Activated T-cell treated with anti-CD3 and anti-CD28 coated beads, Interleukin-2, amount 50 U/mL, for 72 hours (primary cell): ENCODE data around the gene CLCN4. TPM values are rescaled to one million over a fixed set of nuclear protein-coding genes. Genes with fewer than 3 reads are reported as not detected.
A peak's percentile ranks its signal among the peaks of the same experiment; 100 is the strongest.

Experiments used
- ATAC-seq, 2 donors: fragments of 150-1000 bp; cut with Tn5 transposase; replicated peaks in 1 of 2; 2 replicates each; pipeline ENCODE4 v1.10.0; 2021; ENCODE audit warnings: moderate library complexity in 2 of 2, mild to moderate bottlenecking in 1 of 2
- DNase-seq, 2 donors: peaks; one replicate each; pipeline ENCODE4 v3.0.0; 2021 to 2022; ENCODE audit warnings: mixed read lengths in 1 of 2
- H3K27ac Mint-ChIP-seq: one replicate; pipeline ENCODE4 v1.8.0; 2022; ENCODE audit warnings: mild to moderate bottlenecking, moderate library complexity, mixed read lengths
- H3K27me3 Mint-ChIP-seq: one replicate; pipeline ENCODE4 v1.8.0; 2022; ENCODE audit warnings: low read depth, mixed read lengths
- H3K36me3 Mint-ChIP-seq, 2 donors: one replicate each; pipeline ENCODE4 v1.8.0; 2022; ENCODE audit warnings: mixed read lengths in 2 of 2, mild to moderate bottlenecking in 1 of 2; ENCODE audit not compliant: insufficient read depth in 2 of 2
- H3K4me1 Mint-ChIP-seq: one replicate; pipeline ENCODE4 v1.8.0; 2022; ENCODE audit warnings: low read depth, mixed read lengths
- H3K4me3 Mint-ChIP-seq, 2 donors: one replicate each; pipeline ENCODE4 v1.8.0; 2022; ENCODE audit warnings: mild to moderate bottlenecking in 2 of 2, mixed read lengths in 2 of 2, moderate library complexity in 2 of 2
- H3K9me3 Mint-ChIP-seq, 2 donors: one replicate each; pipeline ENCODE4 v1.8.0; 2022; ENCODE audit warnings: mixed read lengths in 2 of 2
- total RNA-seq, 2 donors: library from RNA; stranded (reverse); gene quantifications; one replicate each; pipeline ENCODE4 v1.2.3, GENCODE V29; 2022

CLCN4 gene
- under 1 TPM; 0.02 to 0.19 TPM for total RNA-seq

GRCh38 chrX:10156199-10157031, at the start of gene CLCN4:
TSS of gene CLCN4 (plus strand) at chrX:10156975. CDS start at chrX:10185033, 28,058 bp downstream.
- DNase-seq, result no peak
- Mint-ChIP-seq H3K9me3 (no peaks in the 10 kb centered on the region), H3K27ac (no peak within 1 kb of the TSS)

DNA sequence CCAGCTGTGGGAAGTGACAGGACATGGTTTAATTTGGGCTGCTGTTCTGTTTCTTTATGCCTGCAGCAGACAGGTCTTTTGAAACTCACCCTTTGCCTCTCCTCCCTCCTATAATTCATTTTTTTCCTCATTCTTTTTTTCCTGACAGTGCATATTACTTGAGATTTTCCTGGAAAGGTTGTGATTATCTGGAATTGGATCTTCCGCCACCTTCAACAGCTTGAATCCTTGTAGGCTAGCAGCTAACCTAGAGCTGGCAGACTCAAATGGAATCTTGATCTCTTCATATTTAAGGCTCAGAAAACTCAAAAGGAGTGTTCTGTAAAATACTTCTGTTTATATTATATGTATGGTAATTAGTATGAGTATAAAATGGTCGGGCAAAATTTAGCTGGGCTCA, 49.3 kb upstream of the CLCN4 start:
- H3K27me3 Mint-ChIP-seq, result peaks cover 7% of the 10 kb centered on the region
- DNase-seq (no peak), ATAC-seq (no peak)
- peaks cover 2 to 3% of the 10 kb centered on the region in 2 donors for H3K36me3 Mint-ChIP-seq
- H3K4me1 Mint-ChIP-seq, result peaks cover 60% of the 10 kb centered on the region
- no peak overlapping the region for H3K27ac Mint-ChIP-seq
- no peaks in the 10 kb centered on the region for H3K9me3 Mint-ChIP-seq
- H3K4me3 Mint-ChIP-seq, result peak overlapping the region in 1 of 2 donors; percentile 74

More at GRCh38 chrX:10156199-10157031, at the start of gene CLCN4:
- Mint-ChIP-seq H3K27me3 (peaks cover 72% of the 10 kb centered on the region), H3K4me3 (peak within 1 kb of the TSS; percentile 51 to 55), H3K36me3 (no peaks in the 10 kb centered on the region), H3K4me1 (peaks cover 13% of the 10 kb centered on the region)
- peak in 1 of 2 donors; percentile 41 for ATAC-seq

- ATAC-seq, result no peak
- H3K36me3 Mint-ChIP-seq, result peaks cover 2 to 3% of the 10 kb centered on the region in 2 donors
- H3K4me1 Mint-ChIP-seq, result peaks cover 67% of the 10 kb centered on the region
- peak overlapping the region; percentile 57 for H3K27ac Mint-ChIP-seq
- no peaks in the 10 kb centered on the region for H3K9me3 Mint-ChIP-seq
- peaks cover 7% of the 10 kb centered on the region for H3K27me3 Mint-ChIP-seq
- no peak for DNase-seq
- peak overlapping the region in 1 of 2 donors; percentile 22 for H3K4me3 Mint-ChIP-seq
Measured at GRCh38 chrX:10108288-10108687, 48.5 kb upstream of the CLCN4 start.

DNA sequence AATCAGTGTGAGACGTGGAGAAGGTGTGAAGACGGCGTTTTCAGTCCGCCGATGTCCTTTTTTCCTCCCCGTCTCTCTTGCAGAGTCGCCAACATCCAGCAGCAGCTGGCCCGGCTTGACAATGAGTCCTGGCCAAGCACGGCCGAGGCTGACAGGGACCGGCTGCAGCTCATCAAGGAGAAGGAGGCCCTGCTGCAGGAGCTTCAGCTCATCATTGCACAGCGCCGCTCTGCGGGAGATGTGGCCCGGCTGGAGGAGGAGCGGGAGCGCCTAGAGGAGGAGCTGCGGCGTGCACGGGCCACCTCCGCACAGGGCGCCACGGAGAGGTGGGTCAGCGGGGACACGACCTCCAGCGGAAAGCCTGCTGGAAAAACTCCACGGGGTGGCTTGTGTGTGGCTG, 47.1 kb upstream of the CLCN4 start:
- peak overlapping the region; percentile 66 to 74 for H3K4me3 Mint-ChIP-seq
- H3K36me3 Mint-ChIP-seq, result peaks cover 2 to 3% of the 10 kb centered on the region in 2 donors
- H3K27ac Mint-ChIP-seq, result peak overlapping the region; percentile 42
- no peak for DNase-seq
- H3K27me3 Mint-ChIP-seq, result peaks cover 7% of the 10 kb centered on the region
- H3K4me1 Mint-ChIP-seq, result peaks cover 69% of the 10 kb centered on the region
- no peaks in the 10 kb centered on the region for H3K9me3 Mint-ChIP-seq
- ATAC-seq, result no peak

DNA sequence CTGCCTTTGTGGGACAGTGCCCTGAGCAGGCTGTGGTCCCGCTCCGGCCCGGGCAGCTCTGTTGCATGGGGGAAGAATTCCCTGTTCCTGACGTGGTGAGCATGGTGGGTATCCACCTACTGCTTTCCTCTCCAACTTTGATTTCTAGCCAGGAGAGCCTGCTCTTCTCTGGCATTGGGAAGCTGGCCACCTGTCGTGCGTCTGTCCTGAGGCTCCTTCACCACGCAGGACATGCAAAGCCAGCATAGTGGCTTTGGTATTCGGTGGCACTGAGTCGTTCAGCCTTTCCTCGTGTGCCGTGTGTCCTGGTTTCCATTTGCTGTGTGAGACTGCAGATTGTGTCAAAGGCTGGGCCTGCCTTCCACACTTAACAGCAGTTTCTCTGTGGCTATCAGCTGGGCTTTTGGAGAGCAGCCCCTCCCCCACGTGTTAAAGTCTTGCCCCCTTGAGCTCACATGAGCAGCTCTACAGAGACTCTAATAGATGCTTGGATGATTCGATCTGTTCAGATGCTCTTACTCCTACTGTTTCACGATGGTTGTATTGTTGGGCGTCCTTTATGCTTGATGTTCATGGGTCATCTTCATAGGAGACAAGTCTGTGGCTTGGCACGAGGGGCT, 46.3 kb upstream of the CLCN4 start:
- Mint-ChIP-seq H3K36me3 (peaks cover 2 to 3% of the 10 kb centered on the region in 2 donors), H3K27me3 (peaks cover 7% of the 10 kb centered on the region), H3K4me1 (peaks cover 69% of the 10 kb centered on the region), H3K4me3 (peak overlapping the region; percentile 83 to 92), H3K9me3 (no peaks in the 10 kb centered on the region), H3K27ac (peak overlapping the region; percentile 71)
- DNase-seq (no peak), ATAC-seq (no peak)

DNA sequence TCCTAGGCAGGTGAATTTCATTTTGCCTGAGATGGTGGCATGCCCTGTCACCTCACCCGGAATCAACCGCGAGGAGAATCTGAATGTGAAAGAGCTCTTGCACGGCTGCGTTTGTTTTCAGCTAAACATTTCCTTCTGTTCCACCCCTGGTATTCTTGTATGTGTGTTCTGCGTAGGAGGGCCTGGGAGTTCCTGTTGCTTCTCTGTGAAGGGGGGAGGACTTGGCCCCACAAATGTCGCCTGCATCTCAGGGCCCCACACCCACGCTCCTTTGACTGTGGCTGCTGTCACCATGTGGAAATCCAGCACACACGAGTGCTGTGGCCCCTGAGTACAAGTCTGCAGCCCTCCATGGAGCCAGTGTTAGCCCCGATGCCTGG, 45.8 kb upstream of the CLCN4 start:
- Mint-ChIP-seq H3K4me1 (peaks cover 69% of the 10 kb centered on the region), H3K27me3 (peaks cover 7% of the 10 kb centered on the region), H3K27ac (peak overlapping the region; percentile 71), H3K36me3 (peaks cover 2 to 3% of the 10 kb centered on the region in 2 donors), H3K9me3 (no peaks in the 10 kb centered on the region), H3K4me3 (peak overlapping the region; percentile 83 to 92)
- ATAC-seq (peak; percentile 64 to 69), DNase-seq (peak; percentile 64 to 71)

GRCh38 chrX:10111364-10112148, 45.2 kb upstream of the CLCN4 start:
- ATAC-seq (peak; percentile 70 to 71), DNase-seq (peak; percentile 60 to 64)
- Mint-ChIP-seq H3K4me1 (peaks cover 64% of the 10 kb centered on the region), H3K27ac (peak overlapping the region; percentile 78), H3K27me3 (peaks cover 7% of the 10 kb centered on the region), H3K4me3 (peak overlapping the region; percentile 83 to 92), H3K36me3 (peaks cover 2 to 3% of the 10 kb centered on the region in 2 donors), H3K9me3 (no peaks in the 10 kb centered on the region)

DNA sequence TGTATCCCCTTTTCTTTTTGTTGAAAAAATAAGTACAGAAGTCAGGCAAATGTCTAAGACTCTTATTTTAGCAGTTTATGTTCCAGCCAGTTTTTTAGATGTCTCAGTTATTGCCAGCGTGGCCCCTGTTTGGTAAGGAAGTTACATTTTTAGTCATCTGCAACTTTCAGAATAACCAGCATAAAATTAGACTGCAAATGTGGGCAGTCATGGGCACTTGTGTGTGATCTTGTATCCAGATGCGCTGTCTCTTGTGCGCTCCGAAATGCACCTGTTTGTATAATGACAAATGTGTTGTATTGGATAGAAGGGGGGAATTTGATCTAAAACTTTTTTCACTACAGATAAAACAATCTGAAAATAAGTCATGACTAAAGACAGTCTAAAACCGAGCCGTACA, 44.3 kb upstream of the CLCN4 start:
- ATAC-seq, result peak; percentile 10 to 28
- Mint-ChIP-seq H3K4me3 (peak overlapping the region; percentile 47 to 76), H3K27ac (no peak overlapping the region)

GRCh38 chrX:10115082-10115481, 41.7 kb upstream of the CLCN4 start:
- no peaks in the 10 kb centered on the region for H3K9me3 Mint-ChIP-seq
- no peak overlapping the region for H3K4me3 Mint-ChIP-seq
- no peaks in the 10 kb centered on the region for H3K27me3 Mint-ChIP-seq
- peaks cover 48% of the 10 kb centered on the region for H3K4me1 Mint-ChIP-seq
- no peak for DNase-seq
- H3K27ac Mint-ChIP-seq, result no peak overlapping the region
- peaks cover 2 to 5% of the 10 kb centered on the region in 2 donors for H3K36me3 Mint-ChIP-seq
- no peak for ATAC-seq

More for the DNA sequence above, 44.3 kb upstream of the CLCN4 start:
- H3K9me3 Mint-ChIP-seq, result no peaks in the 10 kb centered on the region
- peaks cover 54% of the 10 kb centered on the region for H3K4me1 Mint-ChIP-seq
- peak in 1 of 2 donors; percentile 23 for DNase-seq
- peaks cover 7% of the 10 kb centered on the region for H3K27me3 Mint-ChIP-seq
- H3K36me3 Mint-ChIP-seq, result peaks cover 2 to 3% of the 10 kb centered on the region in 2 donors

- DNase-seq (no peak), ATAC-seq (no peak)
- Mint-ChIP-seq H3K4me1 (peaks cover 39% of the 10 kb centered on the region), H3K9me3 (no peaks in the 10 kb centered on the region), H3K27me3 (no peaks in the 10 kb centered on the region), H3K4me3 (no peak overlapping the region), H3K27ac (no peak overlapping the region), H3K36me3 (peaks cover 0 to 2% of the 10 kb centered on the region in 2 donors)
Measured at GRCh38 chrX:10117301-10117700, 39.5 kb upstream of the CLCN4 start.

DNA sequence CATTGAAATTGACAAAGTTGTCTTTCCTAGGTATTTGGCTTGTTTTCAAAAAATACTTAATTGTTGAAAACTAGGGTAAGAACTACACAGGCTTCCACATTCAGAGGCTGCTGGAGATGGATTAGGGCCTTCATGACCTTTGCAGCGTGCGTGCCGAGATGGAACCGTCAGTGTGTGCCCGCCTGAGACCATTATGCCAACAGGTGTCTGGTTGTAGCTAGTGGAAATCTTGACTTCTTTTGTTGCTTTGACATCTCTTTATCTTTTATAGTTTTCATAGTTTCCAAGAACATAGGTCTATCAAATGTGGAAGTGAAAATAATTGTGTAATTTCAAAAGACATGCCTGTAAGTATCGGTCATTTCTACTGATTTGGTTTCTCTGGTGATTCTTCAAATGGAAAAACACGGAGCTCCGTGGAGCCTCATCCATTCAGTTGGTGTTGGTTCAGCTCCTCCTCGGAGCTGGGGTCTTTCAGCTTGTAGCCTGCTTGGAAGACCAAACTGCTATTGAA, 38.9 kb upstream of the CLCN4 start:
- Mint-ChIP-seq H3K4me1 (peaks cover 36% of the 10 kb centered on the region), H3K36me3 (peaks cover 0 to 2% of the 10 kb centered on the region in 2 donors), H3K27ac (no peak overlapping the region), H3K4me3 (no peak overlapping the region), H3K27me3 (no peaks in the 10 kb centered on the region), H3K9me3 (no peaks in the 10 kb centered on the region)
- DNase-seq (no peak), ATAC-seq (no peak)

- DNase-seq (no peak), ATAC-seq (no peak)
- no peak overlapping the region for H3K27ac Mint-ChIP-seq
- peaks cover 0 to 2% of the 10 kb centered on the region in 2 donors for H3K36me3 Mint-ChIP-seq
- no peaks in the 10 kb centered on the region for H3K9me3 Mint-ChIP-seq
- no peaks in the 10 kb centered on the region for H3K27me3 Mint-ChIP-seq
- H3K4me1 Mint-ChIP-seq, result peaks cover 31% of the 10 kb centered on the region
- H3K4me3 Mint-ChIP-seq, result no peak overlapping the region
Measured at GRCh38 chrX:10118530-10118929, 38.2 kb upstream of the CLCN4 start.
